Heart right ventricle (tissue), 16 donors: ENCODE data around the gene HTR2C. TPM values are rescaled to one million over a fixed set of nuclear protein-coding genes. Genes with fewer than 3 reads are reported as not detected.

Source experiments
- ATAC-seq, 8 donors: fragments of 200-7000 bp; cut with Tn5 transposase; one replicate each; pipeline ENCODE4 v1.9.1; 2020; ENCODE audit warnings: mild to moderate bottlenecking in 8 of 8, moderate library complexity in 8 of 8, moderate number of reproducible peaks in 1 of 8
- DNase-seq, 2 donors: peaks; one replicate each; pipeline ENCODE4 v3.0.0-alpha.2; 2020
- H3K27ac ChIP-seq, 10 donors: fragments of 200-600 bp; sonication (generic) in 2 of 10; one replicate each; pipeline versions ENCODE4 v1.5.0 to v1.8.0; 2020 to 2022; ENCODE audit warnings: mild to moderate bottlenecking in 3 of 10
- H3K27me3 ChIP-seq, 7 donors: fragments of 200-600 bp; one replicate each; pipeline ENCODE4 v1.8.0; 2021 to 2022; ENCODE audit warnings: mild to moderate bottlenecking in 2 of 7
- H3K36me3 ChIP-seq, 9 donors: fragments of 200-600 bp; sonication (generic) in 1 of 9; one replicate each; pipeline versions ENCODE4 v1.5.0 to v1.8.0; 2020 to 2022; ENCODE audit warnings: mild to moderate bottlenecking in 2 of 9
- H3K4me1 ChIP-seq, 9 donors: fragments of 200-600 bp; sonication (generic) in 1 of 9; one replicate each; pipeline versions ENCODE4 v1.5.0 to v1.8.0; 2020 to 2022; ENCODE audit warnings: mild to moderate bottlenecking in 4 of 9
- H3K4me3 ChIP-seq, 10 donors: fragments of 200-600 bp; sonication (generic) in 2 of 10; one replicate each; pipeline versions ENCODE4 v1.5.0 to v1.8.0; 2020 to 2022; ENCODE audit warnings: mild to moderate bottlenecking in 7 of 10, moderate library complexity in 2 of 10
- H3K9me3 ChIP-seq, 11 donors: fragments of 200-600 bp in 10 of 11; sonication (generic) in 2 of 11; one replicate each; pipeline versions ENCODE4 v1.5.0 to v1.8.0; 2013 to 2022; ENCODE audit warnings: mild to moderate bottlenecking in 2 of 11, control low read depth in 1 of 11, moderate library complexity in 1 of 11
- WGBS, 2 donors: extraction: QIAGEN DNeasy Blood & Tissue Kit; methylation state at CpG; one replicate each; pipeline ENCODE4 v1.1.7; 2013; ENCODE audit warnings: inconsistent platforms in 1 of 2; 5-methylcytosine and 5-hydroxymethylcytosine counted together
- intact Hi-C, 10 donors: fragments of 100-400 bp; cut with DNase I; formaldehyde crosslinking; loops; one replicate each; pipeline versions ENCODE4 v1.11.1 to v1.14.2; 2022
- polyA plus RNA-seq, 2 donors: library from polyadenylated mRNA; stranded (reverse); fragments of 200-250 nt; gene quantifications; one replicate each; pipeline ENCODE4 v1.2.3, GENCODE V29; 2013
- total RNA-seq, 10 donors: library from RNA; stranded (reverse); fragmentation: NEBNext Ultra II Directional in 3 of 10; extraction: Animal tissue kit (Norgen Biotek cat#: 25700) in 3 of 10; gene quantifications; one replicate each; pipeline versions ENCODE4 v1.2.1 to v1.2.4, GENCODE V29; 2021 to 2023
- TF ChIP-seq, protein P1 (sequence below), 9 donors: fragments of 200-600 bp; sonication (generic) in 2 of 9; IDR thresholded peaks; one replicate each; pipeline versions ENCODE4 v1.5.0 to v1.8.0; 2021 to 2022; ENCODE audit warnings: antibody characterized with exemption in 9 of 9, mild to moderate bottlenecking in 5 of 9, moderate library complexity in 1 of 9
- donor health status: Arrhythmogenic right ventricular cardiomyopathy.
- donor health status: ischemic (EF 13 %, LVEDD 7.1; RV severe dilation, severe dysfunction).
- donor health status: healthy with polysubstance abuse.
- donor health status: DM: no; HTN: yes; CAD: no.
- donor health status: DM: no; HTN: no; CAD: no.
- donor health status: ischemic (EF 25% LVEDD 6.9; RV normal size, moderate dysfunction).
- donor health status: ischemic (EF 25% LVEDD 5.7; RV mildly dilated, moderate dysfunction).
- donor health status: healthy.
- donor health status: DM: yes; HTN: yes; CAD: no.
- donor health status: Ischemic cardiomyopathy.
- donor health status: ischemic (EF 35%, LVEDD 5.7; RV mildly dilated, moderate dysfunction).
- donor health status: nonischemic (EF 11% LVEDD 7.7; RV severe dilation, severe dysfunction).
- donor health status: DM: yes; HTN: yes; CAD: no.
- donor health status: PGD.
- donor health status: ischemic (EF 29% LVEDD 5.4; RV normal size, mild dysfunction).
- donor health status: nonischemic (EF 23%, LVEDD 6.1; RV moderate dilation, normal function).

Gene HTR2C
- total and polyA plus RNA-seq, 12 donors: not detected

DNA sequence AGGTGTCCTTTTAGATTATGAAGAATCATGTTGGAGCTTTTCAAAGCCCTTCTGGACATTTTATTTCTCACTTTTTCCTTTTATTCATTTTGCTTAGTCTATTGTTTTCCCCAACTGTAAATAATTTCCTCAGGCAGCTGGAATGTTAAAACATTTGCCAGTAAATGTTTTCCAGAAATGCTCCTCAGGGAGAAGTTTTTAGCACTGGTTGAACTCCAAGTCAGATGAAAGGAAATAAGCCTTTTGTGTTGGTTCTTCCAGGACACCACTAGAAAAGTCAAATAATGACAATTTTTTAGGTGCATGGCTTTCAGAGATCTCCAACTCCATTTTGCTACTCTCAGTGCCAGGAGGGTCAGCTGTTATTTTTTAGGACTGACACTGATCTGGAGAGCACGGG lies 305.6 kb downstream of the HTR2C start:
- intact Hi-C loops: no loop called here
- H3K27ac ChIP-seq: no peak overlapping the region
- no peak for ATAC-seq
- peaks cover 0 to 29% (median 0%) of the 10 kb centered on the region in 11 donors for H3K9me3 ChIP-seq
- no peak for DNase-seq
- WGBS, 2 donors: 36 to 42% methylated on average over 1 of the region's 1 CpG
- peaks cover 0 to 13% (median 0%) of the 10 kb centered on the region in 7 donors for H3K27me3 ChIP-seq
- H3K4me3 ChIP-seq: no peak overlapping the region
- no peaks in the 10 kb centered on the region for H3K36me3 ChIP-seq
- peaks cover 0 to 4% (median 0%) of the 10 kb centered on the region in 9 donors for H3K4me1 ChIP-seq
- TF ChIP-seq, protein P1, sequence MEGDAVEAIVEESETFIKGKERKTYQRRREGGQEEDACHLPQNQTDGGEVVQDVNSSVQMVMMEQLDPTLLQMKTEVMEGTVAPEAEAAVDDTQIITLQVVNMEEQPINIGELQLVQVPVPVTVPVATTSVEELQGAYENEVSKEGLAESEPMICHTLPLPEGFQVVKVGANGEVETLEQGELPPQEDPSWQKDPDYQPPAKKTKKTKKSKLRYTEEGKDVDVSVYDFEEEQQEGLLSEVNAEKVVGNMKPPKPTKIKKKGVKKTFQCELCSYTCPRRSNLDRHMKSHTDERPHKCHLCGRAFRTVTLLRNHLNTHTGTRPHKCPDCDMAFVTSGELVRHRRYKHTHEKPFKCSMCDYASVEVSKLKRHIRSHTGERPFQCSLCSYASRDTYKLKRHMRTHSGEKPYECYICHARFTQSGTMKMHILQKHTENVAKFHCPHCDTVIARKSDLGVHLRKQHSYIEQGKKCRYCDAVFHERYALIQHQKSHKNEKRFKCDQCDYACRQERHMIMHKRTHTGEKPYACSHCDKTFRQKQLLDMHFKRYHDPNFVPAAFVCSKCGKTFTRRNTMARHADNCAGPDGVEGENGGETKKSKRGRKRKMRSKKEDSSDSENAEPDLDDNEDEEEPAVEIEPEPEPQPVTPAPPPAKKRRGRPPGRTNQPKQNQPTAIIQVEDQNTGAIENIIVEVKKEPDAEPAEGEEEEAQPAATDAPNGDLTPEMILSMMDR (IDR thresholded peaks at IDR 0.05): no peak

DNA sequence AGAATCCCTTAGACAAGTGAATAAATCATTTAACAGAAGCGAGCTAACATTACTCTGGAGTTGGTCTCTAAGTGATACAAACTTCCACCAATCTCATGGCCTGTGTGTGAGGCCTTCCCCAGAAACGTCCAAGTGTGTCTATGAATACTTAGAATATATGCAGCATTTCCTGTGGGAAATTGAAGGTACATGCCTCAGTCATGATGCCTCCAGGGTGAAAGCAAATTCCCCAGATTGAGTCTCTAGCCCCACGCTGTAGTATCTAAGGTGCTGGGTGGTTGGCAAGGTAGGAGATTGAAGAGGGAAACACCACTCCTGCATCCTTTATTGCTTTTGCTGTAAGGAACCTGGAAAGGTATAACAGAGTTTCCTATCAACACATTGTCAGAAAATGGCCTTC lies 319.7 kb downstream of the HTR2C start:
- Histone ChIP-seq H3K27ac (no peak overlapping the region), H3K4me3 (no peak overlapping the region), H3K9me3 (peaks cover 0 to 6% (median 0%) of the 10 kb centered on the region in 11 donors), H3K4me1 (no peaks in the 10 kb centered on the region), H3K36me3 (no peaks in the 10 kb centered on the region), H3K27me3 (peaks cover 0 to 7% (median 0%) of the 10 kb centered on the region in 7 donors)
- DNase-seq: no peak
- 55 to 69% methylated on average over 3 of the region's 3 CpGs for WGBS, 2 donors
- no peak for ATAC-seq
- TF ChIP-seq, protein P1 (IDR thresholded peaks at IDR 0.05): no peak
- intact Hi-C loops: loop anchor here in 1 of 10 donors (2.0 kb wide), 1 partner anchor 53 kb away; no protein-coding TSS in a partner anchor

DNA sequence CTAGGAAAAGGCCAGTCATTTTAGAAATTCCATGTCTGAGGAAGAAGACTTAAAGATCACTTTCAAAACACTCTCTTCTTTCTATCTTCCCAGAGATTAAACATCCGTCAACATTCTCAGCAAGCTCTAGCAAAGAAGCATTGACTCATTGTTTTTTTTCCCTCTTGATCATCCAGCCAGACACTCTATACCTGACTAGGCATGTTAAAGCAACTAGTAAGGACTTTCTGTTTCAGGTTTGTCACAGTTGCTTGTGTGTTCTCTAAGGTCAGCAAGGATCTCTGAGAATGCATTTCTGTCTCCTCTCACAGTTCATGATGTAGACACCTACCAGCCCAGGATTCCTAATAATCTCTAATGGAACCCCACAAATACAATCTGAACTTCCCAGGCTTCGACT lies 321.4 kb downstream of the HTR2C start:
- intact Hi-C loops: loop anchor here in 1 of 10 donors (2.0 kb wide), 1 partner anchor 52 kb away; no protein-coding TSS in a partner anchor
- Histone ChIP-seq H3K36me3 (no peaks in the 10 kb centered on the region), H3K27ac (no peak overlapping the region), H3K4me3 (no peak overlapping the region), H3K27me3 (peaks cover 0 to 22% (median 0%) of the 10 kb centered on the region in 7 donors), H3K4me1 (no peaks in the 10 kb centered on the region), H3K9me3 (no peaks in the 10 kb centered on the region)
- 66 to 72% methylated on average over 2 of the region's 2 CpGs for WGBS, 2 donors
- ATAC-seq (no peak), DNase-seq (no peak)
- TF ChIP-seq, protein P1 (IDR thresholded peaks at IDR 0.05): no peak

DNA sequence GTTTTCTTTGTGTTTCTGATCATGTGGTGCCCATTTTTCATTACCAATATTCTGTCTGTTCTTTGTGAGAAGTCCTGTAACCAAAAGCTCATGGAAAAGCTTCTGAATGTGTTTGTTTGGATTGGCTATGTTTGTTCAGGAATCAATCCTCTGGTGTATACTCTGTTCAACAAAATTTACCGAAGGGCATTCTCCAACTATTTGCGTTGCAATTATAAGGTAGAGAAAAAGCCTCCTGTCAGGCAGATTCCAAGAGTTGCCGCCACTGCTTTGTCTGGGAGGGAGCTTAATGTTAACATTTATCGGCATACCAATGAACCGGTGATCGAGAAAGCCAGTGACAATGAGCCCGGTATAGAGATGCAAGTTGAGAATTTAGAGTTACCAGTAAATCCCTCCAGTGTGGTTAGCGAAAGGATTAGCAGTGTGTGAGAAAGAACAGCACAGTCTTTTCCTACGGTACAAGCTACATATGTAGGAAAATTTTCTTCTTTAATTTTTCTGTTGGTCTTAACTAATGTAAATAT lies 323.2 kb downstream of the HTR2C start:
- TF ChIP-seq, protein P1 (IDR thresholded peaks at IDR 0.05): no peak
- no peaks in the 10 kb centered on the region for H3K9me3 ChIP-seq
- WGBS, 2 donors: 41 to 46% methylated on average over 9 of the region's 9 CpGs
- H3K4me1 ChIP-seq: no peaks in the 10 kb centered on the region
- H3K27me3 ChIP-seq: peaks cover 0 to 28% (median 0%) of the 10 kb centered on the region in 7 donors
- no peak overlapping the region for H3K27ac ChIP-seq
- intact Hi-C loops: no loop called here
- ATAC-seq: no peak
- DNase-seq: no peak
- H3K36me3 ChIP-seq: no peaks in the 10 kb centered on the region
- no peak overlapping the region for H3K4me3 ChIP-seq
